CD8-positive, alpha-beta memory T cell (primary cell): ENCODE data around the gene IFT27. TPM values are rescaled to one million over a fixed set of nuclear protein-coding genes. Genes with fewer than 3 reads are reported as not detected.

ENCODE experiments used
- CTCF ChIA-PET: fragments of 350-600 bp; sonication (Branson Sonifier 250); formaldehyde crosslinking; loops from one replicate; lab custom pipeline; 2021; ENCODE audit warnings: antibody characterized with exemption; lab: Charles Lee
- POLR2A ChIA-PET: fragments of 350-600 bp; sonication (Branson Sonifier 250); formaldehyde crosslinking; loops from one replicate; lab custom pipeline; 2021; ENCODE audit warnings: antibody characterized with exemption; lab: Charles Lee
- DNase-seq, 5 donors: peaks; one replicate each; pipeline versions ENCODE4 v3.0.0 to v3.0.0-alpha.2; 2020 to 2022; ENCODE audit warnings: mixed read lengths in 1 of 5
- H3K27ac ChIP-seq: one replicate; pipeline ENCODE4 v1.7.0; 2013; ENCODE audit warnings: low read depth, mild to moderate bottlenecking, low read length, moderate library complexity
- H3K27me3 ChIP-seq: 2 replicates; pipeline ENCODE4 v1.7.0; 2013; ENCODE audit warnings: low read length, mild to moderate bottlenecking; ENCODE audit not compliant: insufficient read depth, poor library complexity, severe bottlenecking
- H3K36me3 ChIP-seq: 2 replicates; pipeline ENCODE4 v1.7.0; 2013; ENCODE audit warnings: mild to moderate bottlenecking, low read length, moderate library complexity; ENCODE audit not compliant: insufficient read depth
- H3K4me1 ChIP-seq: 2 replicates; pipeline ENCODE4 v1.7.0; 2013; ENCODE audit warnings: mild to moderate bottlenecking, low read length, moderate library complexity; ENCODE audit not compliant: insufficient read depth
- H3K4me3 ChIP-seq: 2 replicates; pipeline ENCODE4 v1.7.0; 2013; ENCODE audit warnings: mild to moderate bottlenecking, low read length
- H3K9me3 ChIP-seq: 2 replicates; pipeline ENCODE4 v1.7.0; 2013; ENCODE audit warnings: mild to moderate bottlenecking, low read length
- H3K27ac Mint-ChIP-seq, 8 donors: one replicate each; pipeline ENCODE4 v1.8.0; 2020 to 2021; ENCODE audit warnings: mixed read lengths in 8 of 8, mild to moderate bottlenecking in 6 of 8, inconsistent platforms in 3 of 8, moderate library complexity in 3 of 8
- H3K27me3 Mint-ChIP-seq, 2 donors: one replicate each; pipeline ENCODE4 v1.8.0; 2020 to 2021; ENCODE audit warnings: mixed read lengths in 2 of 2, mild to moderate bottlenecking in 1 of 2, moderate library complexity in 1 of 2
- H3K36me3 Mint-ChIP-seq, 3 donors: one replicate each; pipeline ENCODE4 v1.8.0; 2020 to 2021; ENCODE audit warnings: mixed read lengths in 3 of 3, inconsistent platforms in 1 of 3, mild to moderate bottlenecking in 1 of 3
- H3K4me1 Mint-ChIP-seq, 3 donors: one replicate each; pipeline ENCODE4 v1.8.0; 2020 to 2021; ENCODE audit warnings: mixed read lengths in 3 of 3, inconsistent platforms in 1 of 3, mild to moderate bottlenecking in 1 of 3
- H3K4me3 Mint-ChIP-seq, 7 donors: one replicate each; pipeline ENCODE4 v1.8.0; 2020 to 2021; ENCODE audit warnings: mixed read lengths in 7 of 7, mild to moderate bottlenecking in 6 of 7, moderate library complexity in 4 of 7, inconsistent platforms in 2 of 7
- H3K9me3 Mint-ChIP-seq, 5 donors: one replicate each; pipeline ENCODE4 v1.8.0; 2020 to 2022; ENCODE audit warnings: mixed read lengths in 5 of 5, mild to moderate bottlenecking in 3 of 5, moderate library complexity in 2 of 5, inconsistent platforms in 1 of 5
- polyA plus RNA-seq: library from polyadenylated mRNA; unstranded; fragments of 300-500 nt; fragmentation: Illumina TruSeq; gene quantifications from one replicate; pipeline ENCODE4 v1.2.3, GENCODE V29; 2021
- total RNA-seq, 2 experiments: library from RNA; stranded (reverse); gene quantifications; one replicate each; pipeline ENCODE4 v1.2.3, GENCODE V29; 2021

The IFT27 gene
- total and polyA plus RNA-seq, 3 experiments from 2014 or later, result 9.7 to 26.5 (median 24.9) TPM

DNA sequence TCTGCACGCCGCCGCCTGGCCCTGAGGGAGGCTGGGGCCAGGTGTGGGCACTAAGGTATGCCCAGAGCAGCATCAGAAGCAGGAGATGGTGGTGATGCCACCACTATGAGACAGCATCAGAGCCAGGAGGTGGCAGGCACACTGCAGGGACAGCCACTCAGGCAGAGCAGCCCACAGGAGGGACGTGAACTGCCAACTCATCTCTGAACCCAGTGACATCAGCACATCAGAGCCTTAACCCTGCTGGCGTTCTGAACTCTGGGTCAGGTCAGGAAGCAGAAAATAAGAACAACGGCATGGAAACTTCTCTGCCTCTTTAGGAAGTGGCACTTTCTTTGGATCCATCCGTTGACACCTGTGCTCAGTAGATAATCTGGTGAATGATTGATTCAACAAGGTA is 14.7 kb upstream of the IFT27 start:
- H3K9me3 ChIP-seq, result no peaks in the 10 kb centered on the region
- no peaks in the 10 kb centered on the region for H3K27me3 ChIP-seq
- H3K36me3 ChIP-seq, result no peaks in the 10 kb centered on the region
- H3K36me3 Mint-ChIP-seq, result no peaks in the 10 kb centered on the region
- H3K4me3 Mint-ChIP-seq, result no peak overlapping the region
- H3K27ac Mint-ChIP-seq, result peak overlapping the region in 1 of 8 donors; percentile 50
- no peak for DNase-seq
- H3K27me3 Mint-ChIP-seq, result peaks cover 16 to 37% of the 10 kb centered on the region in 2 donors
- no peaks in the 10 kb centered on the region for H3K9me3 Mint-ChIP-seq
- POLR2A ChIA-PET, result no interaction called here
- H3K27ac ChIP-seq, result no peak overlapping the region
- H3K4me1 Mint-ChIP-seq, result no peaks in the 10 kb centered on the region
- H3K4me3 ChIP-seq, result no peak overlapping the region
- no peaks in the 10 kb centered on the region for H3K4me1 ChIP-seq
- CTCF ChIA-PET, result no interaction called here

- Histone ChIP-seq H3K9me3 (no peaks in the 10 kb centered on the region), H3K27me3 (no peaks in the 10 kb centered on the region), H3K27ac (no peak overlapping the region), H3K4me3 (no peak overlapping the region), H3K4me1 (peaks cover under 1% of the 10 kb centered on the region), H3K36me3 (no peaks in the 10 kb centered on the region)
- Mint-ChIP-seq H3K4me3 (no peak overlapping the region), H3K9me3 (no peaks in the 10 kb centered on the region), H3K27me3 (peaks cover 17 to 31% of the 10 kb centered on the region in 2 donors), H3K36me3 (no peaks in the 10 kb centered on the region), H3K4me1 (peaks cover 3 to 8% (median 5%) of the 10 kb centered on the region in 3 donors), H3K27ac (no peak overlapping the region)
- CTCF ChIA-PET, result interaction anchor here (1.1 to 2.1 kb wide), 3 partner anchors 29 to 69 kb away, joined by 3 to 8 read pairs (median 4); no protein-coding TSS in a partner anchor
- no peak for DNase-seq
- POLR2A ChIA-PET, result no interaction called here
Measured at GRCh38 chr22:36787204-36787988, 11.5 kb upstream of the IFT27 start.

- no peaks in the 10 kb centered on the region for H3K9me3 ChIP-seq
- Mint-ChIP-seq H3K4me1 (peaks cover 10 to 15% (median 14%) of the 10 kb centered on the region in 3 donors), H3K9me3 (no peaks in the 10 kb centered on the region), H3K36me3 (no peaks in the 10 kb centered on the region), H3K27ac (peak overlapping the region in 2 of 8 donors; percentile 79 to 85), H3K4me3 (peak overlapping the region in 1 of 7 donors; percentile 17), H3K27me3 (peaks cover 10 to 16% of the 10 kb centered on the region in 2 donors)
- no peak overlapping the region for H3K27ac ChIP-seq
- no peak for DNase-seq
- ChIA-PET CTCF (interaction anchor here (2.8 to 6.9 kb wide), 2 partner anchors 74 to 194 kb away, joined by 16 to 40 read pairs; no protein-coding TSS in a partner anchor), POLR2A (no interaction called here)
- no peaks in the 10 kb centered on the region for H3K27me3 ChIP-seq
- no peaks in the 10 kb centered on the region for H3K36me3 ChIP-seq
- peaks cover 10% of the 10 kb centered on the region for H3K4me1 ChIP-seq
- no peak overlapping the region for H3K4me3 ChIP-seq
Measured at GRCh38 chr22:36783743-36784142, 7.8 kb upstream of the IFT27 start.

GRCh38 chr22:36781656-36782627 is 6.0 kb upstream of the IFT27 start:
- Histone ChIP-seq H3K4me1 (peaks cover 14% of the 10 kb centered on the region), H3K36me3 (no peaks in the 10 kb centered on the region), H3K4me3 (no peak overlapping the region), H3K9me3 (no peaks in the 10 kb centered on the region), H3K27me3 (no peaks in the 10 kb centered on the region), H3K27ac (no peak overlapping the region)
- CTCF ChIA-PET, result interaction anchor here (0.7 to 6.9 kb wide), 7 partner anchors 9 to 295 kb away, joined by 3 to 40 read pairs (median 3); no protein-coding TSS in a partner anchor
- H3K27me3 Mint-ChIP-seq, result peaks cover 8 to 13% of the 10 kb centered on the region in 2 donors
- no peaks in the 10 kb centered on the region for H3K36me3 Mint-ChIP-seq
- POLR2A ChIA-PET, result no interaction called here
- peak overlapping the region in 6 of 8 donors; percentile 41 to 91 (median 67) for H3K27ac Mint-ChIP-seq
- peak; percentile 72 to 88 (median 75) for DNase-seq
- no peaks in the 10 kb centered on the region for H3K9me3 Mint-ChIP-seq
- H3K4me3 Mint-ChIP-seq, result peak overlapping the region in 4 of 7 donors; percentile 8 to 61 (median 43)
- H3K4me1 Mint-ChIP-seq, result peaks cover 14 to 22% (median 17%) of the 10 kb centered on the region in 3 donors

- ChIA-PET CTCF (interaction anchor here (1.4 to 6.9 kb wide), 3 partner anchors 21 to 199 kb away, joined by 3 to 40 read pairs (median 17); no protein-coding TSS in a partner anchor), POLR2A (no interaction called here)
- peak overlapping the region in 2 of 7 donors; percentile 41 to 60 for H3K4me3 Mint-ChIP-seq
- Histone ChIP-seq H3K9me3 (no peaks in the 10 kb centered on the region), H3K27ac (no peak overlapping the region), H3K4me3 (no peak overlapping the region), H3K4me1 (peaks cover 26% of the 10 kb centered on the region), H3K36me3 (no peaks in the 10 kb centered on the region), H3K27me3 (no peaks in the 10 kb centered on the region)
- no peak for DNase-seq
- peaks cover 27 to 33% (median 33%) of the 10 kb centered on the region in 3 donors for H3K4me1 Mint-ChIP-seq
- peaks cover 0 to 2% of the 10 kb centered on the region in 2 donors for H3K27me3 Mint-ChIP-seq
- peak overlapping the region in 5 of 8 donors; percentile 35 to 96 (median 67) for H3K27ac Mint-ChIP-seq
- H3K9me3 Mint-ChIP-seq, result no peaks in the 10 kb centered on the region
- H3K36me3 Mint-ChIP-seq, result peaks cover 0 to 6% (median 0%) of the 10 kb centered on the region in 3 donors
Measured at GRCh38 chr22:36778020-36778419, 2.1 kb upstream of the IFT27 start.

GRCh38 chr22:36776722-36777121 is 803 bp upstream of the IFT27 start:
- peak overlapping the region; percentile 33 for H3K4me3 ChIP-seq
- DNase-seq, result no peak
- no peaks in the 10 kb centered on the region for H3K36me3 ChIP-seq
- peak overlapping the region; percentile 81 to 97 (median 91) for H3K4me3 Mint-ChIP-seq
- peaks cover 18% of the 10 kb centered on the region for H3K4me1 ChIP-seq
- H3K9me3 Mint-ChIP-seq, result no peaks in the 10 kb centered on the region
- CTCF ChIA-PET, result interaction anchor here (0.8 to 6.9 kb wide), 9 partner anchors 10 to 423 kb away, joined by 3 to 40 read pairs (median 4); no protein-coding TSS in a partner anchor
- POLR2A ChIA-PET, result interaction anchor here (0.6 to 1.4 kb wide), 5 partner anchors 202 to 901 kb away, joined by 3 to 9 read pairs (median 4); partner anchors contain the start of gene EIF3D
- peaks cover 19 to 33% (median 26%) of the 10 kb centered on the region in 3 donors for H3K4me1 Mint-ChIP-seq
- no peak overlapping the region for H3K27ac ChIP-seq
- no peaks in the 10 kb centered on the region for H3K27me3 Mint-ChIP-seq
- H3K36me3 Mint-ChIP-seq, result peaks cover 3 to 14% (median 8%) of the 10 kb centered on the region in 3 donors
- no peaks in the 10 kb centered on the region for H3K9me3 ChIP-seq
- H3K27me3 ChIP-seq, result no peaks in the 10 kb centered on the region
- peak overlapping the region; percentile 91 to 99 (median 96) for H3K27ac Mint-ChIP-seq

GRCh38 chr22:36775586-36775963 is 344 bp downstream of the IFT27 start:
- Histone ChIP-seq H3K36me3 (no peaks in the 10 kb centered on the region), H3K9me3 (no peaks in the 10 kb centered on the region), H3K27ac (peak overlapping the region; percentile 74), H3K4me3 (peak overlapping the region; percentile 57), H3K4me1 (peaks cover 16% of the 10 kb centered on the region), H3K27me3 (no peaks in the 10 kb centered on the region)
- peaks cover 5 to 17% (median 9%) of the 10 kb centered on the region in 3 donors for H3K36me3 Mint-ChIP-seq
- H3K27ac Mint-ChIP-seq, result peak overlapping the region; percentile 91 to 99 (median 96)
- POLR2A ChIA-PET, result interaction anchor here (0.9 to 1.5 kb wide), 7 partner anchors 77 to 710 kb away, joined by 3 to 9 read pairs (median 4); partner anchors contain the start of genes EIF3D, MFNG and TXN2
- peak; percentile 16 to 76 (median 50) for DNase-seq
- peaks cover 18 to 34% (median 21%) of the 10 kb centered on the region in 3 donors for H3K4me1 Mint-ChIP-seq
- H3K9me3 Mint-ChIP-seq, result no peaks in the 10 kb centered on the region
- CTCF ChIA-PET, result interaction anchor here (1.0 to 2.9 kb wide), 5 partner anchors 17 to 247 kb away, joined by 3 to 17 read pairs (median 5); no protein-coding TSS in a partner anchor
- H3K4me3 Mint-ChIP-seq, result peak overlapping the region; percentile 81 to 97 (median 91)
- peaks cover 0 to 1% of the 10 kb centered on the region in 2 donors for H3K27me3 Mint-ChIP-seq
